Loucy (cell line): ENCODE measurements around the gene CACNA2D3.

Experiments
- H2AFZ ChIP-seq: fragments of 200-600 bp; sonication (generic); 2 replicates; pipeline ENCODE4 v1.6.0; 2016; ENCODE audit warnings: antibody characterized with exemption, mild to moderate bottlenecking, low read length, moderate library complexity
- H3F3A ChIP-seq: fragments of 200-600 bp; 2 replicates; pipeline ENCODE4 v1.6.0; 2016; ENCODE audit warnings: antibody characterized with exemption, low read depth, mild to moderate bottlenecking
- H3K27me3 ChIP-seq: fragments of 200-600 bp; sonication (generic); 2 replicates; pipeline ENCODE4 v1.6.1; 2014; ENCODE audit warnings: low read length, mild to moderate bottlenecking; ENCODE audit not compliant: insufficient read depth, poor library complexity, severe bottlenecking
- H3K36me3 ChIP-seq: fragments of 200-600 bp; sonication (generic); 2 replicates; pipeline ENCODE4 v1.6.1; 2016; ENCODE audit warnings: low read length; ENCODE audit not compliant: insufficient read depth
- H3K4me1 ChIP-seq: fragments of 200-600 bp; sonication (generic); 2 replicates; pipeline ENCODE4 v1.5.1; 2014; ENCODE audit warnings: low read length, mild to moderate bottlenecking; ENCODE audit not compliant: insufficient read depth, poor library complexity, severe bottlenecking
- H3K4me2 ChIP-seq: fragments of 200-600 bp; sonication (generic); 2 replicates; pipeline ENCODE4 v1.6.0; 2014; ENCODE audit warnings: antibody characterized with exemption, low read length, low read depth, mild to moderate bottlenecking; ENCODE audit not compliant: poor library complexity, severe bottlenecking
- H3K4me3 ChIP-seq: fragments of 200-600 bp; sonication (generic); 2 replicates; pipeline ENCODE4 v1.5.1; 2014; ENCODE audit warnings: low read length, mild to moderate bottlenecking, mixed read lengths; ENCODE audit not compliant: poor library complexity, severe bottlenecking
- H3K79me2 ChIP-seq: fragments of 200-600 bp; sonication (generic); 2 replicates; pipeline ENCODE4 v1.6.1; 2014; ENCODE audit warnings: low read length; ENCODE audit not compliant: insufficient read depth
- H3K9ac ChIP-seq: fragments of 200-600 bp; sonication (generic); 2 replicates; pipeline ENCODE4 v1.6.0; 2014; ENCODE audit warnings: mild to moderate bottlenecking, low read depth, low read length, moderate library complexity; ENCODE audit not compliant: poor library complexity, severe bottlenecking
- H3K9me2 ChIP-seq: fragments of 200-600 bp; sonication (generic); replicated peaks from 2 replicates; pipeline ENCODE4 v1.6.1; 2016; ENCODE audit warnings: low read depth, low read length, mixed read lengths
- H3K9me3 ChIP-seq: fragments of 200-600 bp; sonication (generic); 2 replicates; pipeline ENCODE4 v1.6.1; 2014; ENCODE audit warnings: mild to moderate bottlenecking, antibody characterized with exemption, low read length, low read depth; ENCODE audit not compliant: insufficient read depth
- H4K20me1 ChIP-seq: fragments of 200-600 bp; sonication (generic); 2 replicates; pipeline ENCODE4 v1.6.0; 2014; ENCODE audit warnings: antibody characterized with exemption, low read length, mild to moderate bottlenecking; ENCODE audit not compliant: insufficient read depth, poor library complexity, severe bottlenecking
- CTCF ChIP-seq: fragments of 200-600 bp; sonication (generic); conservative IDR thresholded peaks from 2 replicates; pipeline ENCODE4 v1.5.1; 2014; ENCODE audit warnings: mild to moderate bottlenecking, antibody characterized with exemption, low read length
- EZH2phosphoT487 ChIP-seq: fragments of 200-600 bp; IDR thresholded peaks from 2 replicates; pipeline ENCODE4 v1.6.1; 2018; ENCODE audit warnings: antibody characterized with exemption, mild to moderate bottlenecking, moderate library complexity, borderline replicate concordance

Gene CACNA2D3

GRCh38 chr3:54988838-54989630 lies 866.7 kb downstream of the CACNA2D3 start:
- Histone ChIP-seq H3F3A (no peaks in the 10 kb centered on the region), H2AFZ (no peak overlapping the region), H3K4me1 (peaks cover 51% of the 10 kb centered on the region), H3K4me2 (no peak overlapping the region), H3K79me2 (no peaks in the 10 kb centered on the region), H3K27me3 (no peaks in the 10 kb centered on the region), H3K4me3 (no peak overlapping the region), H4K20me1 (no peaks in the 10 kb centered on the region), H3K36me3 (no peaks in the 10 kb centered on the region), H3K9me3 (no peaks in the 10 kb centered on the region), H3K9me2 (no peaks in the 10 kb centered on the region), H3K9ac (no peak overlapping the region)
- TF ChIP-seq EZH2phosphoT487: no peak
- TF ChIP-seq CTCF: no peak

GRCh38 chr3:54994111-54994513 lies 871.8 kb downstream of the CACNA2D3 start:
- Histone ChIP-seq H3K4me2 (no peak overlapping the region), H3K36me3 (no peaks in the 10 kb centered on the region), H2AFZ (no peak overlapping the region), H3K9me3 (no peaks in the 10 kb centered on the region), H4K20me1 (no peaks in the 10 kb centered on the region), H3F3A (no peaks in the 10 kb centered on the region), H3K4me3 (no peak overlapping the region), H3K4me1 (peaks cover 22% of the 10 kb centered on the region), H3K27me3 (no peaks in the 10 kb centered on the region), H3K9me2 (no peaks in the 10 kb centered on the region), H3K79me2 (no peaks in the 10 kb centered on the region), H3K9ac (no peak overlapping the region)
- TF ChIP-seq CTCF: no peak

- no peaks in the 10 kb centered on the region for H3K79me2 ChIP-seq
Observed at GRCh38 chr3:54999159-54999558, 876.8 kb downstream of the CACNA2D3 start.

More at GRCh38 chr3:54999159-54999558, 876.8 kb downstream of the CACNA2D3 start:
- H2AFZ ChIP-seq: peak overlapping the region; percentile 67
- no peaks in the 10 kb centered on the region for H3K36me3 ChIP-seq
- no peaks in the 10 kb centered on the region for H3K9me2 ChIP-seq
- no peaks in the 10 kb centered on the region for H4K20me1 ChIP-seq
- H3K4me3 ChIP-seq: peak overlapping the region; percentile 38
- H3K9ac ChIP-seq: peak overlapping the region; percentile 53
- H3K4me2 ChIP-seq: peak overlapping the region; percentile 55
- H3K27me3 ChIP-seq: no peaks in the 10 kb centered on the region
- no peak for TF ChIP-seq EZH2phosphoT487
- TF ChIP-seq CTCF: peak; percentile 61
- peaks cover 26% of the 10 kb centered on the region for H3K4me1 ChIP-seq
- no peaks in the 10 kb centered on the region for H3F3A ChIP-seq
- no peaks in the 10 kb centered on the region for H3K9me3 ChIP-seq
